HCT116 (cell line): ENCODE results near the gene EIPR1. TPM values are rescaled to one million over a fixed set of nuclear protein-coding genes. Genes with fewer than 3 reads are reported as not detected.

Experiments
- CTCF ChIP-seq, 3 experiments: fragments of 200-600 bp in 1 of 3; sonication (generic) in 1 of 3; IDR thresholded peaks in 2 of 3; conservative IDR thresholded peaks in 1 of 3; 2 replicates each; pipeline ENCODE4 v1.5.1; 2012 to 2017; ENCODE audit warnings: low read depth in 2 of 3, low read length in 2 of 3, antibody characterized with exemption in 1 of 3, borderline replicate concordance in 1 of 3, control low read depth in 1 of 3, mild to moderate bottlenecking in 1 of 3, mixed read lengths in 1 of 3, mixed run types in 1 of 3, moderate library complexity in 1 of 3; ENCODE audit not compliant: insufficient read depth in 1 of 3
- ELF1 ChIP-seq: IDR thresholded peaks from 2 replicates; pipeline ENCODE4 v1.6.1; 2012; ENCODE audit warnings: low read depth, borderline replicate concordance
- EZH2phosphoT487 ChIP-seq: fragments of 200-600 bp; IDR thresholded peaks from 2 replicates; pipeline ENCODE4 v1.6.1; 2018; ENCODE audit warnings: antibody characterized with exemption, borderline replicate concordance
- POLR2AphosphoS5 ChIP-seq: IDR thresholded peaks from 2 replicates; pipeline ENCODE4 v1.6.1; 2011; ENCODE audit warnings: mild to moderate bottlenecking, low read depth, low read length, moderate library complexity
- SIN3A ChIP-seq: IDR thresholded peaks from 2 replicates; pipeline ENCODE4 v1.6.1; 2012; ENCODE audit warnings: low read depth
- TCF7L2 ChIP-seq: IDR thresholded peaks from 2 replicates; pipeline ENCODE4 v1.7.0; 2011; ENCODE audit warnings: borderline replicate concordance, inconsistent platforms; ENCODE audit not compliant: insufficient read depth, insufficient read length; ENCODE audit errors: extremely low read depth
- YY1 ChIP-seq: IDR thresholded peaks from 2 replicates; pipeline ENCODE4 v1.6.1; 2011; ENCODE audit warnings: low read length, low read depth, moderate library complexity, mild to moderate bottlenecking; ENCODE audit not compliant: insufficient replicate concordance; ENCODE audit errors: extremely low read depth
- total RNA-seq: library from RNA; stranded (reverse); gene quantifications from one replicate; pipeline ENCODE4 v1.2.1, GENCODE V29; 2021; ENCODE audit not compliant: unreplicated experiment
- TF ChIP-seq, protein P1 (sequence below): IDR thresholded peaks from 2 replicates; pipeline ENCODE4 v1.6.1; 2012; ENCODE audit warnings: low read depth

Gene EIPR1
- total RNA-seq, 1 experiment from 2014 or later: 36.9 TPM

DNA sequence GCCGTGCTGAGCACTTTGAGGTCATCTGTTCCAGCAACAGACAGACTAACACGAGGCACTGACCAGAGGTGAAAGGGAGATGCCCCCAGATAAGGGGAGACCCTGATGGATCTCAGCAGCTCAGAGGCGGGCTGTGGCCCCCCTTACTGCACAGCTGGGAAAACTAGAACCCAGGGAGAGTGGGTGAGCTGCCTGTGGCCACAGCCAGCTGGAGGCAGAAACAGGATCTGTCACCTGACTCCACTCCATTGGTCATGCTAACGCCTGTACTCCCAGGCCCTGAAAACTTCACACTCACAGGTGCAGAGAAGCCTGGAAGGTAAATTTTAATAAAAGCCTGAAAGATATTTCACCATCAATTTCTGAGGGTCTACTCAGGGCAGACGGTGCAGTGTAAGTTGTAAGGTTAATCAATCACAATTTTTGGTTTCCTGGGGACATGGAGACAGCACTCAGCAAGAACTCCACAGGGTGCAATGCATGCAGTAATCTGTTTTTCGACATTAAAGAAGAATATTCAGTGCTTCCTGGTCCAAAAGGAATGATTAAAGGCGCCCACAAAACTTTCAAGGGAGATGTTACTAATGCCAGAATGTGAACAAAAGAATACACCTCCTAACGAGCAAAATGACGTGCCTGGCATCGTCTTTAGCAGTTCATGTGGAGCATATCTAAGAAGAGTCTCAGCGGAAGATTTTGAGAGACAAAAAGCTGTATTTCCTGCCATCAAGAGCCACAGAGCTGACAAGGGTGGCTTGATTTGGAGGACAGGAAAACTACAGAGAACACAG is 173.4 kb downstream of the EIPR1 start (continued):
- TF ChIP-seq CTCF (IDR thresholded peaks at IDR 0.05 in 2 of 3, conservative IDR thresholded peaks at IDR 0.05 in 1 of 3; ENCODE audit: borderline replicate concordance in 1 of 3, insufficient read depth in 1 of 3, low read depth in 2 of 3, low read length in 2 of 3) (no peak), SIN3A (no peak), YY1 (no peak), TCF7L2 (no peak), ELF1 (no peak), EZH2phosphoT487 (no peak), POLR2AphosphoS5 (no peak)
- TF ChIP-seq, protein P1, sequence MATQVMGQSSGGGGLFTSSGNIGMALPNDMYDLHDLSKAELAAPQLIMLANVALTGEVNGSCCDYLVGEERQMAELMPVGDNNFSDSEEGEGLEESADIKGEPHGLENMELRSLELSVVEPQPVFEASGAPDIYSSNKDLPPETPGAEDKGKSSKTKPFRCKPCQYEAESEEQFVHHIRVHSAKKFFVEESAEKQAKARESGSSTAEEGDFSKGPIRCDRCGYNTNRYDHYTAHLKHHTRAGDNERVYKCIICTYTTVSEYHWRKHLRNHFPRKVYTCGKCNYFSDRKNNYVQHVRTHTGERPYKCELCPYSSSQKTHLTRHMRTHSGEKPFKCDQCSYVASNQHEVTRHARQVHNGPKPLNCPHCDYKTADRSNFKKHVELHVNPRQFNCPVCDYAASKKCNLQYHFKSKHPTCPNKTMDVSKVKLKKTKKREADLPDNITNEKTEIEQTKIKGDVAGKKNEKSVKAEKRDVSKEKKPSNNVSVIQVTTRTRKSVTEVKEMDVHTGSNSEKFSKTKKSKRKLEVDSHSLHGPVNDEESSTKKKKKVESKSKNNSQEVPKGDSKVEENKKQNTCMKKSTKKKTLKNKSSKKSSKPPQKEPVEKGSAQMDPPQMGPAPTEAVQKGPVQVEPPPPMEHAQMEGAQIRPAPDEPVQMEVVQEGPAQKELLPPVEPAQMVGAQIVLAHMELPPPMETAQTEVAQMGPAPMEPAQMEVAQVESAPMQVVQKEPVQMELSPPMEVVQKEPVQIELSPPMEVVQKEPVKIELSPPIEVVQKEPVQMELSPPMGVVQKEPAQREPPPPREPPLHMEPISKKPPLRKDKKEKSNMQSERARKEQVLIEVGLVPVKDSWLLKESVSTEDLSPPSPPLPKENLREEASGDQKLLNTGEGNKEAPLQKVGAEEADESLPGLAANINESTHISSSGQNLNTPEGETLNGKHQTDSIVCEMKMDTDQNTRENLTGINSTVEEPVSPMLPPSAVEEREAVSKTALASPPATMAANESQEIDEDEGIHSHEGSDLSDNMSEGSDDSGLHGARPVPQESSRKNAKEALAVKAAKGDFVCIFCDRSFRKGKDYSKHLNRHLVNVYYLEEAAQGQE: no peak
- TF ChIP-seq, all 23 proteins: peak for 0
